GM18498 (cell line): ENCODE measurements around the gene SLX9.

Source experiments
- ATAC-seq: cut with Tn5 transposase; IDR thresholded peaks from one replicate; pipeline ENCODE4 v1.9.1; 2021; ENCODE audit warnings: mild to moderate bottlenecking, moderate library complexity; ENCODE audit not compliant: unreplicated experiment

The SLX9 gene

DNA sequence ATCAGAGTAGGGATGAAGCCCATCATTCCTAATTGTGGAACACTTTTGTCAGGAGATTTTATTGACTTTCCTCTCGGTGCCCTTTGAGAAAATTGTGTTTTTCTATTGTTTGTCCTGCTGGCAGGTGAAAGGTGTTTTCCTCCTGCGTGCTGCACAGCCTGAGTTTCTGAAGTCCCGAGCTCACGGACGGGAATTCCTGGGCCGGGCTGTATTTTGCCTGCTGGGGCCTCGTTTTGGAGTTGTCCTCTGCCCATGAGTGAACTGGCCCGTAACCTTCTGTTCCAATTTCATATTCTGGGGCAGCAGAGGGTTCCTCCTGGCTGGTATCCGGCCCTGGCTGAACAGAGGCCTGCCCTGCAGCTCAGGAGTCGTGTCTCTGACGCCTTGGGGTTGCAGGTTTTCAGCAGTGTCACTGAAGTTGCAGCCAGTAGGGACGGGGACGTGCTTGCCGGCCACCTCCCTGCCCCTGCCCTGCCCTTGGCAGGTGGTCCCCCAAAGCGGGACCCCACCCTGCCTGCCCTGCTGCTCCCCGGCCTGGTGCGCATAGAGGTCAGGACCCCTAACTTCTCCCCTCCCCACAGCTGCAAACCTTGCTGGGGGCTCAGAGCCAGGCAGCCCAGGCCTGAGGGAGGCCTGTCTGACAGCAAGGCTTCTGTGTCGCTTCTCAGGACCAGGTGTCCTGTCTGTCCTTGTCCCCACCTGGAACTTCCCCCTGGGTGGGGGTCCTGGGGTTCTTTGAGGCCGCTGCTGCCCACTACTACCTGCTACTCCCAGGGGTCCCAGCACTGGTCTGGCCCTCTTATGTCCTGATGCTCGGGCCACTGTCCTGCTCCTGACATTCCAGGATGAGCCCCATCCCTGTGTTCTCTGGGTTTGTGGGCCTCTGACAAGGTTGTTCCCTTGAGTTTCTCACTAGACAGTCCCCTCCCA is 49.0 kb downstream of the SLX9 start:
- no peak for ATAC-seq

DNA sequence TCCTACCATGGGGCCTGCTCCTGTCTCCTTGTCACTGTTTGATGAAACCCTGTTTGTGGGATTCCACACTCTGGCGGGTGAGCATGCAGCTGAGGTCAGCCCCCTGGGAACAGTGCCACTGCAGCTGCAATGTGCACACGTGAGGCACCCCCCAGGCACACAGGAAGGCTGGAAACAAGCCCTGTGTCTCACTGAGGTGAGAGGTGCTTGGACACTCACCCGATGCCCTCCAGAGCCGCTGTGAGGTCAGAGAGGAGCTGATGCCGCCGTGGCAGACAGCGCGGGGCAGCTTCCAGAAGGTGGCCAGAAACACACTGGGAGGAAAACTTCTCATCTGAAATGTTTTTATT is 49.7 kb downstream of the SLX9 start:
- no peak for ATAC-seq

DNA sequence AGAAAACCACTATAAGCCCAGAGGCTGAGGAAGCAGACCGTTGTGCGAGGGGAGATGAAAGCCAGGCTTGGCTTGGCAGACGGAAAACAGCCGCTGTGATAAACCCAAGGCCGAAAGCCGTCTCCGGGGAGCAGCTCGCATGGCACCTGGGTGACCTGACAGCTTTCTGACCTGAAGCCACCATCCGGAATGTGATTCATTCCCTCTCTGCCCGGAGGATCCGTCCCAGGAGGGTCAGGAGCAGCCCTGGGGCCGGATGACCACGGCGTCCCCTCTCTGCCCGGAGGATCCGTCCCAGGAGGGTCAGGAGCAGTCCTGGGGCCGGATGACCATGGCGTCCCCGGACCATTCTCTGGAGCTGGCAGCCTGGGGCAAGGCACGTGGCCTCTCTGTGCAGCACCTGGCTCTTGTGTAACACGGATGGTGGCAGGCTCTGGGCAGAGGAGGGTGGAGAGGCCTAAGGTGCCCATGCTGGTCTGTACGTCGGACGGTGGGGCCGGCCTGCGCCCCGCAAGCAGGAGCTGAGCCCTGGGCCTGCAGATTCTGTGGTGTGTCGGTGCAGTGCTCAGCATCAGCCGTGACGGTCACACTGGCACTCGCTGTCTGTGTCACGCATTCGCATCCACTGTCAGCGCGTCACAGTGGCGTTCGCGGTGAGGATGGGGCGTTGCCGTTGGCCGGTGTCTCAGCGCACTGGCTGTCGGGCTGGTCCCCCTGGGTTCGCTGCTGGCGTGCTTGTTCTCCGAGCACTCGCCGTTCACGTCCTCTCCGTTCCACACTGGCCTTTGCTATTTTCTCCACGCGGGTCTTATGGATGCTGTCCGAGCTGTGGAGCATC is 50.3 kb downstream of the SLX9 start:
- no peak for ATAC-seq

DNA sequence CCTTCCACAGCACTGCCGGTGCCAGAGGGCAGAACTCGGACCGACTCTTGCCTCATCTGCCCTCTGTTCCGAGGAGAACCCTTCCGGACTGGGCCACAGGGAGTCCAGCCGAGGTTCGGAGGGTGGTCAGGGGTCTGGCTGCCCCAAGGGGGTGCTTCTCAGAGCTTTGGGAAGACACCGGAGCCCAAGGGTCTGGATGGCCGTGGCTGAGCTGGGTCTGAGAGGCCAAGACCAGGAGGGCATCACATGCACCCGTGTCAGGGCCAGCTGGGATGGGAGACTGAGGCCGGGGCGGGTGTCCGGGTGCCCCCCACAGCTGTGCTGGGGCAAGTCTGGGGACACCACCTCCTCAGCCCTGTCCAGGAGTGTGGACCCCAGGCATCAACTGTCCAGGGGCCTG is 51.1 kb downstream of the SLX9 start:
- ATAC-seq: no peak

DNA sequence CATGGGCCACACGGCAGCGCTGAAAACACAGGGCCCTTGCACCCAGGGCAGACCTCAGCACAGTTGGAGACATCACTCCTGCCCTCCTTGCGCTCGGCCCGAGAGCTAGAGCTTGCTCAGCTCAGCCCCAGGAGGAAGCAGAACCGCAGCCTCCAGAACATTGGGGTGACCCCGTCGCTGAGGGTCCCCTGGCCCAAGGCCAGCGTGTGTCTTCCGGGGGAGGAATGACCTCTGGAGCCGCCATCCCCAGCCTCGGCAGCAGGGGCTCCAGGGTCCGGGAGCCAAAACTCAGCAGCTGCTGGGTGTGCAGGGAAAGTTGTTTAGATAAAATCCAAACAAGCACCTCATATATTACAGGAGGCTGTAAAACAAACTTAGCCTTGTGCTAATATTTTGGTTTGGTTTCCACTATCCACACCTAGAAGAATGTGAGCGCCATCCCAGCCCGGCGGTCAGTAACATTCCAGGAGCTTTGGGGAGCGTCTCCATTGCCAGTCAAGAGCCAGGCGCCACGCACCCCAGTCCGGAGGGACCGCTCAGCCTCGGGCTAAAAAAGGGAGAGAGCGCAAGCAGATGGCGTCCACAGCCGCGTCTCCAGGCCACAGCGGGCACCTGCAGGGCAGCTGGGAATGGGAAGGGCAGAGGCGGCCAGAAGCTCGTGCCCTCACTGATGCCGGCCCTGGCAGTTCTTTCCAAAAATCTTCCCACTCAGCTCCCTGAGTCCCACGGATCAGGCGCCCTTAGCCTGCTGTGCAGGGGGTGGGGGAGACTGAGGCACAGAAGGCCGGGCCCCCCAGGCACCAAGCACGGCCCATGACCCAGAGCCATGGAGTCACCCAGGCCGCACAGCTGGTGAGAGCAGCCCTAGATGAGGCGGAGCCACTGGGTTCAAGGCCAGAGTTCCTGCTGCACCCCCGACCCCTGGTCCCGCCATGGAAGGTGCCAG is 52.0 kb downstream of the SLX9 start:
- no peak for ATAC-seq

DNA sequence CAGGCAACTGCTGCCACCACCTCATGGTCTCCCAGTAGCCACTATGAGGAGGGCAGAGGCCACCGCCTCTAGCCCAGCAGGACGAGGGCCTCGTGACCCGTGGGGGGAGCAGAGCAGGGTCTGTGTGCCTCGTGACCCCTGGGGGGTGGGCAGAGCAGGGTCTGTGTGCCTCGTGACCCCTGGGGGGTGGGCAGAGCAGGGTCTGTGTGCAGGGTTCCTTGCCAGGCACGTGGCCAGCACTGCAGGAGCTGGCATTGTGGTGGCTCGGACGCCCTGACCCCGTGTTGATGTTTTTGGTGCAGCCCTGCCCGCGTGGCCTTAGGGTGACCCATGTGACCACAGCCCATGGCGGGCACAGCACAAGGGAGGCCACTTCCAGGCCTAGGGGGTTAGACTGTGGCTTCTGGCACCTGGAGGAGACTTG is 52.8 kb downstream of the SLX9 start:
- no peak for ATAC-seq

DNA sequence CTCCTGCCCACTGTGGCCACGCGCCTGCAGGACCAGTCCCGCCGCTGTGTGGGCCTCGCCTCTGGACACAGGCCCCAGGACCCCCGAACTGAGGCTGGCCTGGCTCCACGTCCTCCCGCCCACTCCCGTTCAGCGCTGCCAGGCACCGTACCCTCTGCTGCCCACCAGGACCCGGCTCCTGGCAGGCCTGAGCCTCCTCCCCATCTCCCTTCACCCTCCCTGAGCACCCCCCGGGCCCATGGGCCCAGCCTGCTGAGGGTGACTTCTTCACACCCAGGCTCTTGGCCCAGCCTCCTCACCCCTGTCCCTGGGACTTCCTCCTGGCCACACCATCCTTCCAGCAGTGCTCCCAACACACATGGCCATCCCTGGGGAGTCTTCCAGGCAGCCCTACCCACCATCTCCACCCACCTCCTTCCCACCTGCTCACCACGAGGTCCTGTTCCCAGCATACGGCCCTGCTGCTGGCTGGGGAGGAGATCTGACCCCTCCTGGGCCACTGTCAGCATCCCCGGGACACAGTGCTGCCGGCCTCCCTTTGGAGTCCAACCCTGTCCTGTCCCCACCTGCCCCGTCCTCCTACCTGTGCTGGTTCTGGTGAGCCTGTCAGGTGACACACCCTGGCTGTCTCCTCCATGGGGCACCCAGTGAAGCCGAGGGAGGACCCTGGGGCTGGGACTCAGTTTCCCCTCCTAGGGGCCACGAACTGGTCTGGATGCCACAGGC is 53.7 kb downstream of the SLX9 start:
- ATAC-seq: no peak

DNA sequence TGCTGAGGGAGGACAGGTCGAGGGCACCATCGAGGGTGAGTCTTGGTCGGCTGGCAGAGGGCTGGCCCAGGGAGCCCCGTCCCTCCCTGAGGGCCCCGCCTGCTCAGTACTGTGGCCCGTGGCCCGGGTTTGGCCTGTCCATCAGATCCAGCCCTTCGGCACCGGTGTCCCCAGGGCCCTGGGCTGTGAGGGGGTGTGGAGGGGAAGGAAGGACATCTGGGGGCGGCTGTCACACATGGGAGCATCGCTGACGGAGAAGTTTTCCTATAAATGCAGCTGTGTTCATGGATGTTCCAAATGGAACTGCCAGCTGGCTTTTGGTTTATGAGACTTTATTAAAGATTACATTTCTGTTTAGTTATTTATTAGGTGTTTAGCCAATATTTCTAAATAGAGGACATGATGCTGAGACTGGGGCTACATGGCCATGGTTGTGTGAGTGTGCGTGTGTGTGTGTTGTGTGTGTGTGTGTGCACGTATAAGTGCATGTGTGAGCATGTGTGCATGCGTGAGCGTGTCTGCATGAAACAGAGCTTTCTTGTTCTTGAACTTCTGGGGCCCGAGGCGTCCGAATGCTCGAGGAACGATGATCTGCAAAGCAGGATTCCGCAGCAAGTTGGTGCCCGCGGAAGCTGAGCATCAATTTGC is 54.3 kb downstream of the SLX9 start:
- no peak for ATAC-seq

DNA sequence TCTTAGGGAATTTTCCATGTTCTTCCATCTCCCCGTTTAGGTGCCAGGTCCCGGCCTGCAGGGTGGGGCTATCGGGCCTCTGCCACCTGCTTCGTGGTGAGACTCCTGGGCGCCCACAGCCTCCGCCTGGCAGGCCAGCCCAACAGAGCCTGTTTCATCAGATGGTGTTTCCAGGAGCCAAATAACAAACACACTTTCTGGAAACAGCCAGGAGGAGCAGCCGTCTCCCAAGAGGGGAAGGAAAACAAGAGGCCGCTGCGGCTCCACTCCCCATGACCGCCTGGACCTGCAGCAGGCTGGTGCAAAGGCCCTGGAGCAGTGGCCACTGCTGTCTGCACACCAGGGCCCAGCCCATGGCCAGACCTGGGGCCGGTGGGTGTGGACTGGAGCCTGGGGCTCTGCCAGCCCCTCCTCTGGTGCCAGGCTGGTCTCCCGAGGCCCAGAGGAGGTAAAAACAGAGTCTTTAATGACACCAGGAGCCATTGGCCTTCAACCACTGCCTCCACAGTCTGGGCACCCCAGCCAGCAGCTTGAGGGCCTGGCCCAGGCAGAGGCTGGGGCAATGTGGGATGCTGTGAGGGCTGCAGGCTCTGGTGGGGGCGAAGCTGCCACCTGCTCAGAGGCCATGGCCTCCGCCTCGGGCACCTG is 55.0 kb downstream of the SLX9 start:
- ATAC-seq: no peak

DNA sequence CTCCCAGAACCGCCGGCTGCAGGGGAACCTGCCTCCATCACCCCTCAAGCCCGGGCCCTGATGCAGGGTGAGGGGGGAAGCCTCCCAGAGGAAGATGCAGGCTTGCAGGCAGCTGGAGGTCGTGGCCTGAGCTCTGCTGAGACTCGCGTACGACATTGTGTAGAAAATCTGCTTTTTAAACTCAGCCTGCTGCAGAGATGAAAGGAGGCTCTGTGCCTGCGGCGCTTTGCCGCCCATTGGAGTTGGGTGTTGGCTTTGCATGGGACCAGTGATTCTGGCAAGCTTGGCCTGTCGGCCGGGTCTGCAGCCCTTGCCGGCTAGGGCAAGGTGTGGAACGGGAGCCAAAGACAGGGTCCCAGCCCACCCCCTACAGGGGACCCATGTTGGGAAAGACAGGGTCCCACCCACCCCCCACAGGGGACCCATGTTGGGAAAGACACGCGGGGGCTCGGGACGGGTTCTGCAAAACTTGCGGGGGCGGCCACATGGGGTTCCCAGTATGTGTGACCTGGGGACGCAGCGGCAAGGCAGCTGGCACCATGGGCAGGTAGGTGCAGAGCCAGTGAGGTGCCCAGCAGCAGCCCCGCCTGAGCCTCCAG is 55.6 kb downstream of the SLX9 start:
- ATAC-seq: no peak

DNA sequence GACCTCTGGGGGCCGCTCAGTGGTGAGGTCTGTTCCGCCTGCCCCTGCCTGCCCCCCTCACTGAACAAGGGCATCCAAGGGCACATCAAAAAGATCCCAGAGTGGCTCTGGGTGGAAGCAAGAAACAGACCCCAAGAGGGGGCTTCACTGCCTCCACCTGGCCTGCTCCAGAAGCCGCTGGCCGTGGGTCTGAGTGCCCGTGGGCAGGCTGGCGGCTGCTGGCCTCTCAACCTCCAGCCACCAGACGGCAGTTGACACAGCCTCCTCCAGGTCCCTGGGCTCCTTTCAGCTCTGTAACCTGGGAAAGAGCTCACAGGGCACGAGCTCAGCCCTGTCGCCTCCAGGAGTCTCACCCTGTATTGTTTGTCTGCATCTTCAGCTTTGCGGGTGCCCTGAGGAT is 56.3 kb downstream of the SLX9 start:
- no peak for ATAC-seq

DNA sequence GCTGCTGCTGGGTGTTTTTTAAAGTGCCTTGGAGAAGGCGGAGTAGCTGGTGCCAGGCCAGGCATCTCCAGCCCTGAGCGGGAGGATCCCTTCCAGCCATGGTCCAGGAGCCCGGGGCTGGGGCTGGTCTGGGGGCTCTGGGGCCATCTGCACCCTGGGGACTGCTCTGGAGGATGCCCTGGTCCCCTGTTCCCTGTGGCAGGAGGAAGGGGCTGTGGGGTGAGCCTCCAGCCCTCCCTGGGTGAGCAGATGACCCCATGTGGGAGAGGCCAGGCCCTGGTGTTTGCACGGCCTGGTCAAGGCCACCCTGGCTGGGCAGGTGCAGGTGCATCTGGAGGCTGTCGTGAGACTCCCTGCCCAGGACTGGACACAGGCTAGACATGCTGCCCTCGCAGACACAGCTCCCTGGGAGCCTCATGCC is 56.7 kb downstream of the SLX9 start:
- no peak for ATAC-seq

DNA sequence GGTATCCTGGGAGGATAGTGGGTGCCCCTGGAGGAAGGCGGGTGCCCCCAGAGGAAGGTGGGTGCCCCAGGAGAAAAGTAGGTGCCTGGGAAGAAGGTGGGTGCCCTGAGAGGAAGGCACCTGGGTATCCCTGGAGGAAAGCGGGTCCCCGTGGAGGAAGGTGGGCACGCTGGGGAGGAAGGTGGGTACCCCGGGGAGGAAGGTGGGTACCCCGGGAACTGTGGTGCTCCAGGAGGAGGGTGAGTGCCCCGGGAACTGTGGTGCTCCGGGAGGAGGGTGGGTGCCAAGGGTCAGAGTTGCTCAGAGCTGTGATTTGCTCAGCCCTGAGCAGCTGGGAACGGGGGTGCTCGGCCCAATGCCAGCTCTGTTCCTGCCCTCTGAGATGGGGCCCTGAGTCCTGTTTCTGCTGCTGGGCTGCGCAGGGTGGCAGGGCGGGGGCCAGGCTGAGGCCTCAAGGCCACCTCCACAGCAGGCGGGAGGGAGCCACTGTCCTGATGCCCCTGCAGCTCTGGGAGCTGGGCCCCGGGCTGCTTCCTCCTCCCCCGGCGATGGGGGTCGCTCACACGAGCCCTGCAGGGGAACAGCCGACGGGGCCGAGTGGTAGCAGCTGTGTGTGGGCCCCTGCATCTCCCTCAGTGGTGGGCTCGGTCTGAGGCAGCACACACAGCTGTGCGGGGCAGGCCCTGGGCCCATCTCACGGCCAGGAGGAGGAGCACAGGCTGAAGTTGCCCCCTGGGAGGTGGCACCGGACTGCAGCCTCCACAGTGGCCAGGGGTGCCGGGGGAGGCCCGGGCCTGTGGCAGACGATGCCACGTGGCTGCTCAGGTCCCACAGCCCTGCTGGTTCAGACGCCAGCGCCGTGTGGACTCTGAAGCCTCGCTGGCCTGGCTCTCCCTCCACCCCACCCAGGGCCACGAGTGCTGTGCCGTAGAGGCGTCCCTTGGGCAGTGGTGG is 57.4 kb downstream of the SLX9 start:
- ATAC-seq: no peak

DNA sequence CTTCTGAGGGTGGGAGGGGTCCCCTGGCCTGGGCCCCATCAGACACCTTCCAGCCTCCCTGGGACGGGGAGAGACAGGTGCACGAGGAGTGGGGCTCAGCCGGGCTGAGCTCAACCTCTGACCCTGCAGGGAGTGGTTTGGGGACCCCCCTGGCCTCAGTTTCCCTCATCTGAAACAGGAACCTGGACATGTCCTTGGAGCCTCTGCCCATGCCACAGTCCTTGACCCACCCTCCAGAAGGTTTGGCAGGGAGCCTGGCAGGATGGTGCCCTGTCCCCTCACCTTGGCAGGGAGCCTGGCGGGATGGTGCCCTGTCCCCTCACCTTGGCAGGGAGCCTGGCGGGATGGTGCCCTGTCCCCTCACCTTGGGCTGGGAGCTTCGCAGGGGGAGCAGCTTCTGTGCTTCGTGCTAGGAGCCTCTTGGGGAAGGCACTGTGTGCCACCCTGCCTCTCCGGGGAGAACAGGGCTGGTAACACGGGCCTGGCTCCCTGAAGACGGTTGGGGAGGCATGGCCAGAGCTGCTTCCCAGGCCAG is 58.3 kb downstream of the SLX9 start:
- ATAC-seq: no peak

DNA sequence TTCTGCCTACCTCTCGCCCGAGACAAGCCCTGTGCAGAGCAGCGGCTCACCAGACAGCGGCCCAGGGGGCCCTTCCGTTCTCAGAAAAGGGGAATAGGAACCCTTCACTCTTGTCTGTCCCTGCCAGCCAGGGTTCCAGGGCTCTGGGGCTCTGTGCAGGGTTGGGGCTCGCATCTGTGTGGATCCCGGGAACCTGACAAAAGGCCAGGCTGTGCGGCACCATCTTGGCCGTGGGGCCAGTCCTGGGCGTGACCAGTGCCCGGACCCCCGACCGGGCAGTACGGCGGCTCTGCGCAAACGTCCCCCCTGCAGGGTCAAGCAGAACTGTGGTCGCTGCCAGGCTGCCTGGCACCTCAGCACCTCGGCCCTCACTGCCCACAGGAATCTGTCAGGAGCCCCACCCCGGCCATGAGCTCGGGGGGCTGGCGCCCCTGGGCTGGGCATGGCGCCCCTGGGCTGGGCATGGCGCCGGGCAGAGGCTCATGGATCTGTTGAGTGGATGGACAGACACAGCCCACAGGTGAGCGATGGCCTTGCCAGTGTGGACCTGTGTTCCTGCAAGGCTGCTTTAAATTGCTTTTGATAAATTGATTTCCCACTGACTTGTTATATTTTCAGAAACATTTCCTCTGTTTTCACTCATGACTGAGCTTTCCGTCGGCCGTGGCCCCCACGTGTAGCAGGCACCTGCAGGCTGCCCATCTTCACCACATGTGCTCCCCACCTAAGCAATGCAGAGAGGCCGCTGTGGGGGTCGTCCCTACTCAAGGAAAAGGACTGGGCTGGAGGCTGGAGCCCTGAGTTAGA is 59.0 kb downstream of the SLX9 start:
- no peak for ATAC-seq

DNA sequence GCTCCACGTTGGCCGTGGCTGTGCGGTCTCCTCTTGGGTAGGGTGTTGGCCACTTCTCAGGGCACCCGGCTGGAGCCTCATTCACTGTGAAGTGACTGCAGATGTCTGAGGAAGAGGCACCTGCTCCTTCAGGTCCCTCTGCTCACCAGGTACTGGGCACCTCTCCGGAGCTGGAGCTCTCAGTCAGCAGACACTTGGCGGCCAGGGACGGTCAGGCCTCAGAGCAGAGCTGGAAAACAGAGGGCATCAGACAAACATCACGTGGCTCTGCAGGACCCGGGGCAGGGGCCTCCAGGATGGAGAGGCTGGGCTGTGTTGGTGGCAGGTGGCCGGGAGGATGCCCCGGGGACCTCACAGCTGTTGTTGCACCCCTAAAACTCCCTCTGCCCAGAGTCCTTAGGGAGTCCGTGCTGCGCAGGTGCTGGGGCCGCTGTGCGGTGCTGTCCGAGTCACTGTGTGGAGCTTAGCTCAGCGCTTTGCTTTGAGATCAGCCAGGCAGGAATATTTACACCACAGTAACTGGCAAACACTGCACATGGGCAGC is 59.7 kb downstream of the SLX9 start:
- ATAC-seq: no peak
